H1 (cell line): ENCODE data around the gene SOBP. TPM values are rescaled to one million over a fixed set of nuclear protein-coding genes. Genes with fewer than 3 reads are reported as not detected.

Experiments
- CTCF ChIA-PET: fragments of 300-600 bp; sonication (Branson Sonifier 250); formaldehyde crosslinking; loops from one replicate; lab custom pipeline; 2021; ENCODE audit not compliant: partially characterized antibody; lab: Charles Lee
- POLR2A ChIA-PET: fragments of 300-600 bp; sonication (Branson Sonifier 250); formaldehyde crosslinking; loops from one replicate; lab custom pipeline; 2021; ENCODE audit warnings: inconsistent platforms; ENCODE audit not compliant: partially characterized antibody; lab: Charles Lee
- DNase-seq, 2 experiments: peaks; one replicate each; pipeline versions ENCODE4 v3.0.0 to v3.0.0-alpha.2; 2010 to 2022; ENCODE audit warnings: low spot score in 2 of 2, low read depth in 1 of 2, mixed read lengths in 1 of 2
- FAIRE-seq: peaks from 2 replicates; lab custom pipeline; 2011; peaks lifted over from hg19 to GRCh38; lab: Jason Lieb, UNC
- H2AFZ ChIP-seq: 2 replicates; pipeline ENCODE4 v1.8.1; 2012; ENCODE audit warnings: low read length, inconsistent platforms
- H2AK5ac ChIP-seq: 2 replicates; pipeline ENCODE4 v1.6.1; 2013; ENCODE audit warnings: low read depth, low read length
- H2BK120ac ChIP-seq: replicated peaks from 2 replicates; pipeline ENCODE3; 2013; ENCODE audit warnings: low read depth, low read length, inconsistent platforms
- H2BK12ac ChIP-seq: 2 replicates; pipeline ENCODE4 v1.6.1; 2013; ENCODE audit warnings: low read depth, low read length
- H2BK15ac ChIP-seq: 2 replicates; pipeline ENCODE4 v1.6.1; 2013; ENCODE audit warnings: low read length
- H2BK20ac ChIP-seq: 2 replicates; pipeline ENCODE4 v1.6.1; 2013; ENCODE audit warnings: low read length
- H2BK5ac ChIP-seq: 2 replicates; pipeline ENCODE4 v1.6.1; 2013; ENCODE audit warnings: low read depth, low read length
- H3K14ac ChIP-seq: 2 replicates; pipeline ENCODE4 v1.6.1; 2013; ENCODE audit warnings: inconsistent platforms; ENCODE audit not compliant: insufficient read length
- H3K18ac ChIP-seq: 2 replicates; pipeline ENCODE4 v1.6.1; 2013; ENCODE audit warnings: low read length; ENCODE audit errors: extremely low read depth
- H3K23ac ChIP-seq: 2 replicates; pipeline ENCODE4 v1.6.1; 2013; ENCODE audit warnings: inconsistent platforms; ENCODE audit not compliant: insufficient read length
- H3K23me2 ChIP-seq: 2 replicates; pipeline ENCODE4 v1.6.1; 2013; ENCODE audit warnings: low read depth, low read length
- H3K27ac ChIP-seq: 2 replicates; pipeline ENCODE4 v1.6.1; 2011; ENCODE audit warnings: low read depth, low read length, inconsistent platforms
- H3K27me3 ChIP-seq, 4 experiments: replicated peaks in 1 of 4; 1 replicate in 1 of 4; 2 replicates in 3 of 4; pipeline versions ENCODE4 v1.6.1 to v1.8.1; 2011 to 2013; ENCODE audit warnings: low read length in 3 of 4, mild to moderate bottlenecking in 3 of 4, inconsistent platforms in 2 of 4, mixed read lengths in 2 of 4, moderate library complexity in 1 of 4; ENCODE audit not compliant: control insufficient read depth in 3 of 4, insufficient read depth in 3 of 4; ENCODE audit errors: extremely low read depth in 1 of 4
- H3K36me3 ChIP-seq, 4 experiments: 2 replicates each; pipeline versions ENCODE4 v1.6.1 to v1.8.1; 2011 to 2013; ENCODE audit warnings: mild to moderate bottlenecking in 4 of 4, low read length in 3 of 4, moderate library complexity in 2 of 4, control low read depth in 1 of 4, inconsistent platforms in 1 of 4; ENCODE audit not compliant: insufficient read depth in 4 of 4, control insufficient read depth in 2 of 4
- H3K4ac ChIP-seq: replicated peaks from 2 replicates; pipeline ENCODE3; 2013; ENCODE audit warnings: low read length, low read depth, mixed read lengths, inconsistent platforms; ENCODE audit not compliant: insufficient read length
- H3K4me1 ChIP-seq, 4 experiments: replicated peaks in 1 of 4; 1 replicate in 1 of 4; 2 replicates in 3 of 4; pipeline versions ENCODE4 v1.6.1 to v1.8.1; 2011 to 2013; ENCODE audit warnings: low read length in 3 of 4, inconsistent platforms in 2 of 4, mixed read lengths in 1 of 4; ENCODE audit not compliant: insufficient read depth in 4 of 4, control insufficient read depth in 3 of 4
- H3K4me2 ChIP-seq, 2 experiments: 2 replicates each; pipeline versions ENCODE4 v1.6.1 to v1.8.1; 2011 to 2013; ENCODE audit warnings: low read depth in 2 of 2, low read length in 2 of 2, control low read depth in 1 of 2, inconsistent platforms in 1 of 2, mild to moderate bottlenecking in 1 of 2; ENCODE audit not compliant: insufficient read depth in 1 of 2
- H3K4me3 ChIP-seq, 4 experiments: fragments of 200-600, 300-600 bp in 1 of 4; sonication (generic), shearing (Covaris generic), sonication (Bioruptor Twin) in 1 of 4; 2 replicates each; pipeline versions ENCODE4 v1.5.1 to v1.8.1; 2011 to 2016; ENCODE audit warnings: low read length in 4 of 4, low read depth in 3 of 4, control low read depth in 2 of 4, inconsistent platforms in 2 of 4, mild to moderate bottlenecking in 2 of 4, mixed read lengths in 1 of 4, moderate library complexity in 1 of 4; ENCODE audit not compliant: insufficient read depth in 2 of 4; ENCODE audit errors: extremely low read depth in 1 of 4
- H3K56ac ChIP-seq: replicated peaks from 2 replicates; pipeline ENCODE3; 2013; ENCODE audit warnings: low read depth, mild to moderate bottlenecking, mixed read lengths, low read length, inconsistent platforms; ENCODE audit not compliant: insufficient read length
- H3K79me1 ChIP-seq: 2 replicates; pipeline ENCODE4 v1.6.1; 2013; ENCODE audit warnings: low read depth, low read length, control low read depth
- H3K79me2 ChIP-seq, 2 experiments: 2 replicates each; pipeline versions ENCODE4 v1.6.1 to v1.8.1; 2012 to 2013; ENCODE audit warnings: low read length in 2 of 2, mild to moderate bottlenecking in 2 of 2, inconsistent platforms in 1 of 2; ENCODE audit not compliant: insufficient read depth in 2 of 2, control insufficient read depth in 1 of 2
- H3K9ac ChIP-seq, 4 experiments: replicated peaks in 1 of 4; 1 replicate in 1 of 4; 2 replicates in 3 of 4; pipeline versions ENCODE4 v1.6.1 to v1.8.1; 2011 to 2013; ENCODE audit warnings: low read depth in 3 of 4, low read length in 3 of 4, control low read depth in 2 of 4, mild to moderate bottlenecking in 2 of 4, moderate library complexity in 2 of 4, inconsistent platforms in 1 of 4; ENCODE audit errors: extremely low read depth in 1 of 4
- H3K9me3 ChIP-seq, 2 experiments: 2 replicates each; pipeline versions ENCODE4 v1.6.1 to v1.8.1; 2012 to 2013; ENCODE audit warnings: mild to moderate bottlenecking in 2 of 2, moderate library complexity in 2 of 2, control low read depth in 1 of 2, inconsistent platforms in 1 of 2, low read depth in 1 of 2, low read length in 1 of 2, mixed read lengths in 1 of 2; ENCODE audit not compliant: insufficient read depth in 2 of 2
- H4K20me1 ChIP-seq, 2 experiments: replicated peaks in 1 of 2; 2 replicates each; pipeline versions ENCODE3 to v1.8.1; 2011 to 2013; ENCODE audit warnings: inconsistent platforms in 2 of 2, low read length in 2 of 2, mild to moderate bottlenecking in 1 of 2; ENCODE audit not compliant: insufficient read depth in 2 of 2, control insufficient read depth in 1 of 2
- H4K5ac ChIP-seq: 2 replicates; pipeline ENCODE4 v1.6.1; 2013; ENCODE audit warnings: low read length, low read depth, mixed read lengths, inconsistent platforms; ENCODE audit not compliant: insufficient read length
- H4K8ac ChIP-seq: 2 replicates; pipeline ENCODE4 v1.8.0; 2013; ENCODE audit warnings: mild to moderate bottlenecking, moderate library complexity, low read length, inconsistent platforms; ENCODE audit not compliant: insufficient read depth; ENCODE audit errors: extremely low read depth
- H4K91ac ChIP-seq: replicated peaks from 2 replicates; pipeline ENCODE3; 2013; ENCODE audit warnings: low read length, mixed read lengths, inconsistent platforms; ENCODE audit not compliant: insufficient read length
- BRCA1 ChIP-seq: IDR thresholded peaks from 2 replicates; pipeline ENCODE4 v1.6.1; 2012; ENCODE audit warnings: low read depth, low read length, improper control_type of control experiment
- CEBPB ChIP-seq: IDR thresholded peaks from 2 replicates; pipeline ENCODE4 v1.6.1; 2012; ENCODE audit warnings: low read depth, low read length
- GTF2F1 ChIP-seq: IDR thresholded peaks from 2 replicates; pipeline ENCODE4 v1.6.1; 2012; ENCODE audit warnings: low read depth, low read length, improper control_type of control experiment, borderline replicate concordance
- JUN ChIP-seq: IDR thresholded peaks from 2 replicates; pipeline ENCODE4 v1.6.1; 2011; ENCODE audit warnings: low read depth, mild to moderate bottlenecking, improper control_type of control experiment, low read length
- KDM1A ChIP-seq: fragments of 200-600, 300-600 bp; sonication (generic); IDR thresholded peaks from 2 replicates; pipeline ENCODE4 v1.7.1; 2016; ENCODE audit warnings: mild to moderate bottlenecking, low read length, borderline replicate concordance
- NRF1 ChIP-seq: IDR thresholded peaks from 2 replicates; pipeline ENCODE4 v1.6.1; 2011; ENCODE audit warnings: mild to moderate bottlenecking, low read depth, low read length, improper control_type of control experiment
- PHF8 ChIP-seq: fragments of 200-600 bp; sonication (generic); conservative IDR thresholded peaks from 2 replicates; pipeline ENCODE4 v1.7.1; 2012; ENCODE audit warnings: low read depth, mild to moderate bottlenecking, inconsistent platforms, low read length, moderate library complexity
- POU5F1 ChIP-seq: IDR thresholded peaks from 2 replicates; pipeline ENCODE4 v1.6.1; 2011; ENCODE audit warnings: low read depth, mild to moderate bottlenecking, low read length, moderate library complexity
- RFX5 ChIP-seq: IDR thresholded peaks from 2 replicates; pipeline ENCODE4 v1.6.1; 2011; ENCODE audit warnings: low read depth, low read length, improper control_type of control experiment, borderline replicate concordance
- RXRA ChIP-seq: IDR thresholded peaks from 2 replicates; pipeline ENCODE4 v1.6.1; 2011; ENCODE audit warnings: low read depth, mild to moderate bottlenecking, low read length, moderate library complexity; ENCODE audit not compliant: insufficient read depth
- SP4 ChIP-seq: IDR thresholded peaks from 2 replicates; pipeline ENCODE4 v1.6.1; 2012; ENCODE audit warnings: low read length, inconsistent platforms
- TBP ChIP-seq: IDR thresholded peaks from 2 replicates; pipeline ENCODE4 v1.6.1; 2011; ENCODE audit warnings: low read depth, low read length, improper control_type of control experiment
- TCF12 ChIP-seq: IDR thresholded peaks from 2 replicates; pipeline ENCODE4 v1.6.1; 2011; ENCODE audit warnings: low read depth, mild to moderate bottlenecking, low read length
- WGBS, 2 experiments: shearing (Covaris generic) in 1 of 2; methylation state at CpG; one replicate each; pipeline versions ENCODE4 v1.1.6 to v1.1.7; 2013 to 2015; ENCODE audit warnings: low lambda C conversion rate in 2 of 2, mixed read lengths in 2 of 2, inconsistent platforms in 1 of 2, low coverage in 1 of 2, missing lambda C conversion rate in 1 of 2; ENCODE audit not compliant: insufficient replicate concordance in 2 of 2, insufficient coverage in 1 of 2, insufficient read length in 1 of 2; ENCODE audit errors: extremely low coverage in 1 of 2, missing lambda C conversion rate in 1 of 2; 5-methylcytosine and 5-hydroxymethylcytosine counted together
- polyA plus RNA-seq, 7 experiments: library from polyadenylated mRNA; depleted of rRNA in 3 of 7; stranded (reverse) in 5 of 7; unstranded in 2 of 7; fragments of >200 nt in 5 of 7; fragments of 200-250 nt in 2 of 7; gene quantifications; 1 replicate in 5 of 7; 2 replicates in 1 of 7; 4 replicates in 1 of 7; pipeline versions ENCODE4 v1.2.1 to v1.2.3, GENCODE V29; 2011 to 2013; ENCODE audit warnings: missing spikeins in 2 of 7, mixed read lengths in 2 of 7
- total RNA-seq: library from RNA; stranded (reverse); fragmentation: NEBNext Ultra II Directional; extraction: Animal tissue kit (Norgen Biotek cat#: 25700); gene quantifications from 2 replicates; pipeline ENCODE4 v1.2.1, GENCODE V29; 2021

Gene SOBP
- total and polyA plus RNA-seq, 2 of the 8 experiments (the other 6 are each of a cell fraction or from before 2014, with no cell fraction given) = 0.45 to 6.2 TPM

GRCh38 chr6:107637316-107638315 lies 147.7 kb downstream of the SOBP start:
- POLR2A ChIA-PET = no interaction called here
- H2BK15ac ChIP-seq = no peak overlapping the region
- no peak overlapping the region for H4K8ac ChIP-seq
- no peak overlapping the region for H3K27ac ChIP-seq
- H3K9ac ChIP-seq = no peak overlapping the region
- H3K79me2 ChIP-seq = no peaks in the 10 kb centered on the region
- H3K23ac ChIP-seq = no peak overlapping the region
- no peaks in the 10 kb centered on the region for H4K20me1 ChIP-seq
- FAIRE-seq = no peak
- no peak overlapping the region for H3K4me3 ChIP-seq
- H3K23me2 ChIP-seq = no peaks in the 10 kb centered on the region
- no peak overlapping the region for H2BK20ac ChIP-seq
- H2AK5ac ChIP-seq = no peak overlapping the region
- no peak overlapping the region for H4K91ac ChIP-seq
- TF ChIP-seq GTF2F1 (no peak), TCF12 (no peak), JUN (no peak), POU5F1 (no peak), TBP (no peak), RXRA (no peak), KDM1A (no peak), SP4 (no peak), BRCA1 (no peak), NRF1 (no peak), RFX5 (no peak), PHF8 (no peak), CEBPB (no peak)
- TF ChIP-seq, all 59 proteins: peak for 0
- no peak overlapping the region for H3K4ac ChIP-seq
- WGBS, 2 experiments = 91% methylated on average over 11 of the region's 11 CpGs; no CpG with 5 or more reads in 1 of the 2 experiments
- 0 out of 7 replicates have a peak, but pooled peaks cover 0 to 2% (median 0%) of the 10 kb centered on the region in 4 experiments for H3K4me1 ChIP-seq
- H3K79me1 ChIP-seq = no peaks in the 10 kb centered on the region
- H3K4me2 ChIP-seq = no peak overlapping the region
- H2AFZ ChIP-seq = no peak overlapping the region
- no peak overlapping the region for H3K56ac ChIP-seq
- no peak overlapping the region for H3K14ac ChIP-seq
- no peak overlapping the region for H3K18ac ChIP-seq
- DNase-seq = no peak
- H3K9me3 ChIP-seq = no peaks in the 10 kb centered on the region
- H3K27me3 ChIP-seq = peaks cover 0 to 20% (median 9%) of the 10 kb centered on the region in 4 experiments; a peak in 5 of 7 replicates
- no peaks in the 10 kb centered on the region; a peak in 1 of 8 replicates for H3K36me3 ChIP-seq
- peak overlapping the region; percentile 53; the same call in 1 of the 2 replicates for H2BK12ac ChIP-seq
- H4K5ac ChIP-seq = no peak overlapping the region
- H2BK5ac ChIP-seq = no peak overlapping the region
- H2BK120ac ChIP-seq = no peak overlapping the region
- CTCF ChIA-PET = interaction anchor here (0.7 to 3.8 kb wide), 16 partner anchors 10 to 432 kb away, joined by 3 to 22 read pairs (median 5); partner anchors contain the start of gene PDSS2
